Type B pancreatic cell (in vitro differentiated cells): ENCODE measurements around the gene TMEM98. TPM values are rescaled to one million over a fixed set of nuclear protein-coding genes. Genes with fewer than 3 reads are reported as not detected.
"Not testable (repeated sequence)": the region's sequence is repeated elsewhere in the genome, so short reads cannot be mapped to it uniquely, and the experiment has no call there.

Source experiments
- DNase-seq: peaks from one replicate; pipeline ENCODE4 v3.0.0; 2021; ENCODE audit warnings: mixed read lengths; ENCODE audit not compliant: unreplicated experiment; ENCODE audit errors: extremely low spot score
- H3K27ac Mint-ChIP-seq: 2 replicates; pipeline ENCODE4 v1.8.0; 2021; ENCODE audit warnings: mild to moderate bottlenecking, mixed read lengths
- H3K27me3 Mint-ChIP-seq: 2 replicates; pipeline ENCODE4 v1.8.0; 2021; ENCODE audit warnings: mixed read lengths
- H3K36me3 Mint-ChIP-seq: 2 replicates; pipeline ENCODE4 v1.8.0; 2021; ENCODE audit warnings: mixed read lengths
- H3K4me1 Mint-ChIP-seq: one replicate; pipeline ENCODE4 v1.8.0; 2021; ENCODE audit warnings: mixed read lengths; ENCODE audit not compliant: unreplicated experiment
- H3K4me3 Mint-ChIP-seq: 2 replicates; pipeline ENCODE4 v1.8.0; 2021; ENCODE audit warnings: mild to moderate bottlenecking, mixed read lengths
- H3K9me3 Mint-ChIP-seq: 2 replicates; pipeline ENCODE4 v1.8.0; 2021; ENCODE audit warnings: mixed read lengths
- CTCF ChIP-seq: fragments of 200-600 bp; sonication (generic); conservative IDR thresholded peaks from 2 replicates; pipeline ENCODE4 v1.5.0; 2021; ENCODE audit warnings: antibody characterized with exemption, mild to moderate bottlenecking
- total RNA-seq: library from RNA; stranded (reverse); gene quantifications from 2 replicates; pipeline ENCODE4 v1.2.1, GENCODE V29; 2021; ENCODE audit warnings: low replicate concordance

TMEM98 gene
- total RNA-seq, 1 donor from 2014 or later = 161 TPM

GRCh38 chr17:32980230-32980629 lies 52.3 kb downstream of the TMEM98 start:
- TF ChIP-seq CTCF = no peak
- Mint-ChIP-seq H3K27ac (no peak overlapping the region), H3K9me3 (peaks cover 6% of the 10 kb centered on the region), H3K4me3 (no peak overlapping the region), H3K4me1 (no peaks in the 10 kb centered on the region), H3K27me3 (peaks cover 6% of the 10 kb centered on the region), H3K36me3 (no peaks in the 10 kb centered on the region)
- no peak for DNase-seq

DNA sequence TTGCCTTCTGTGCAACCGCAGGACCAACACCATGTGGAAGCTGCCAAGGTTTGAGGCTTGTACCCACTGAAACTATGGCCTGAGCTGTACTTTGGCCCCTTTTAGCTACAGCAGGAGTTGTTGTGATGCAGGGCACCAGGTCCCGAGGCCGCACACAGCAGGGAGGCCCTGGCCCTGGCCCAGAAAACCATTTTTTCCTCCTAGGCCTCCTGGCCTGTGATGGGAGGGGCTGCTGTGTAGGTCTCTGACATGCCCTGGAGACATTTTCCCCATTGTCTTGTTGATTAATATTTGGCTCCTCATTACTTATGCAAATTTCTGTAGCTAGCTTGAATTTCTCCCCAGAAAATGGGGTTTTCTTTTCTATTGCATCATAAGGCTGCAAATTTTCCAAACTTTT lies 53.7 kb downstream of the TMEM98 start:
- H3K27ac Mint-ChIP-seq, H3K9me3 Mint-ChIP-seq, H3K27me3 Mint-ChIP-seq, H3K4me1 Mint-ChIP-seq, H3K36me3 Mint-ChIP-seq, DNase-seq, H3K4me3 Mint-ChIP-seq: not testable (repeated sequence)

DNA sequence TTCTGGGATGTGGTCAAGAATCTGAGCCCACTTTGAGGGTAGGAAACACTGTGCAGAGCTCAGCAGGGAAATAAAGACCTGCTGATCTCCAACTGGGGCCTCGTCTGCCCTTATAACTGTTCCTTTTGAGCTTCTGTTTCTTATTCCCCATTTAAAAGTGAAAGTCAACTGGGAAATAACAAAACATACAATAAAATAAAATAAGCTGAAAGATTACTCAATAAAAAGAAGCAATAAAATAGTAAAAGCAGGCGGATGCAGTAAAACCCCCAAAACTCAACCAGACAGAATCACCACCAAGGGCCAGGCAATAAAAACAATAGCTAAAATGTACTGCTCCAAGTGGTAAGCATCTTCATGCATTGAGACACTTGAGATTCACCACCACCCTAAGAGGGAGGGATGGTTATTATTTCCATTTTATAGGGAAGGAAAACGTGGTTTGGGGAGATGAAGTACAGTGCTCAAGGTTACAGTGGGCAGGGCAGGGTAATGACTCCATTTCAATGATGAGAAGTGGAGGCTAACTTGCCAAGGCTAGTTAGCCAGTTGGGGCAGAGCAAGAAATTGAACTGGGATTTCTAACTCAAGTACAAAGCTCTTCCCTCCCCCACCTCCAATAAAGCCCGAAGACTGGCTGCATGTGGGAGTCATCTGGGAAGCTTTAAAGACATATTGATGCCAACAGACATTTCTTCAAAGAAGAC lies 57.2 kb downstream of the TMEM98 start:
- H3K9me3 Mint-ChIP-seq = peaks cover 19% of the 10 kb centered on the region
- no peaks in the 10 kb centered on the region for H3K36me3 Mint-ChIP-seq
- no peak for TF ChIP-seq CTCF
- H3K27ac Mint-ChIP-seq = no peak overlapping the region
- no peak overlapping the region for H3K4me3 Mint-ChIP-seq
- no peak for DNase-seq
- peaks cover 10% of the 10 kb centered on the region for H3K27me3 Mint-ChIP-seq
- no peaks in the 10 kb centered on the region for H3K4me1 Mint-ChIP-seq

- H3K36me3 Mint-ChIP-seq, H3K4me1 Mint-ChIP-seq, DNase-seq, H3K4me3 Mint-ChIP-seq, H3K27ac Mint-ChIP-seq: not testable (repeated sequence)
- Mint-ChIP-seq H3K27me3 (peaks cover 10% of the 10 kb centered on the region), H3K9me3 (peaks cover 13% of the 10 kb centered on the region)
These were observed 59.5 kb downstream of the TMEM98 start for GRCh38 chr17:32987453-32987805.

DNA sequence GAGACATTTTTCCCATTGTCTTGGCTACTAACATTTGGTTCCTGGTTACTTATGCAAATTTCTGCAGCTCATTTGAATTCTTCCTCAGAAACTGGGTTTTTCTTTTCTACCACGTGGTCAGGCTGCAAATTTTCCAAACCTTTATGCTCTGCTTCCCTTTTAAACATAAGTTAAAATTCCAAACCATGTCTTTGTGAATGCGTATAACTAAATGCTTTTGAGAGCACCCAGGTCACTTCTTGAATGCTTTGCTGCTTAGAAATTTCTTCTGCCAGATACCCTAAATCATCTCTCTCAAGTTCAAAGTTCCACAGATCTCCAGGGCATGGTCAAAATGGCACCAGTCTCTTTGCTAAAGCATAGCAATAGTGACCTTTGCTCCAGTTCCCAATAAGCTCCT lies 59.9 kb downstream of the TMEM98 start:
- H3K4me3 Mint-ChIP-seq, DNase-seq, H3K27ac Mint-ChIP-seq, H3K4me1 Mint-ChIP-seq, H3K36me3 Mint-ChIP-seq: not testable (repeated sequence)
- Mint-ChIP-seq H3K27me3 (peaks cover 10% of the 10 kb centered on the region), H3K9me3 (peaks cover 13% of the 10 kb centered on the region)

DNA sequence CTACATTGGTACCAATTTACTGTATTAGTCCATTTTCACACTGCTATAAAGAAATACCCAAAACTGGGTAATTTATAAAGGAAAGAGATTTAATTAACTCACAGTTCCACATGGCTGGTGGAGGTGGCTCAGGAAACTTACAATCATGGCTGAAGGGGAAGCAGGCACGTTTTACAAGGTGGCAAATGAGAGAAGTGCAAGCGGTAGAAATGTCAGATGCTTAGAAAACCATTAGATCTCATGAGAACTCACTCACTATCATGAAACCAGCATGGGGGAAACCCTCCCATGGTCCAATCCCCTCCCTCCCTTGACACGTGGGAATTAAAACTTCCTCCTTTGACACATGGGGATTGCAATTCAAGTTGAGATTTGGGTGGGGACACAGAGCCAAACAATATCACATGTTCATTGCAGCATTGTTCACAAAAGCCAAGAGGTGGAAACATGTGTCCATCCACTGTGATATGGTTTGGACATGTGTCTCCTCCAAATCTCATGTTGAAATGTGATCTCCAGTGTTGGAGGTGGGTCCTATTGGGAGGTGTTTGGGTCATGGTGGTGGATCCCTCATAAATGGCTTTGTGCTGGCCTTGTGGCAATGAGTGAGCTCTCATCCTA lies 60.6 kb downstream of the TMEM98 start:
- Mint-ChIP-seq H3K36me3 (no peaks in the 10 kb centered on the region), H3K4me1 (no peaks in the 10 kb centered on the region), H3K9me3 (peaks cover 13% of the 10 kb centered on the region), H3K4me3 (no peak overlapping the region), H3K27ac (no peak overlapping the region), H3K27me3 (peaks cover 10% of the 10 kb centered on the region)
- no peak for DNase-seq
- TF ChIP-seq CTCF = no peak

- H3K27me3 Mint-ChIP-seq = peaks cover 5% of the 10 kb centered on the region
- no peaks in the 10 kb centered on the region for H3K36me3 Mint-ChIP-seq
- no peak for DNase-seq
- no peak overlapping the region for H3K27ac Mint-ChIP-seq
- H3K4me1 Mint-ChIP-seq = no peaks in the 10 kb centered on the region
- TF ChIP-seq CTCF = no peak
- H3K9me3 Mint-ChIP-seq = peaks cover 13% of the 10 kb centered on the region
- H3K4me3 Mint-ChIP-seq = no peak overlapping the region
These were observed 64.5 kb downstream of the TMEM98 start for GRCh38 chr17:32992321-32993033.
